Lower leg skin (tissue), 3 donors: ENCODE measurements around the gene OXNAD1.

Experiments used
- CTCF ChIP-seq, 3 donors: fragments of 450-650 bp; IDR thresholded peaks; one replicate each; pipeline ENCODE4 v1.5.1; 2016; ENCODE audit warnings: antibody characterized with exemption in 3 of 3, mild to moderate bottlenecking in 3 of 3, moderate library complexity in 2 of 3
- POLR2A ChIP-seq, 2 donors: fragments of 450-650 bp; IDR thresholded peaks; one replicate each; pipeline ENCODE4 v1.6.1; 2016 to 2017; ENCODE audit warnings: antibody characterized with exemption in 2 of 2, mild to moderate bottlenecking in 1 of 2, moderate library complexity in 1 of 2

DNA sequence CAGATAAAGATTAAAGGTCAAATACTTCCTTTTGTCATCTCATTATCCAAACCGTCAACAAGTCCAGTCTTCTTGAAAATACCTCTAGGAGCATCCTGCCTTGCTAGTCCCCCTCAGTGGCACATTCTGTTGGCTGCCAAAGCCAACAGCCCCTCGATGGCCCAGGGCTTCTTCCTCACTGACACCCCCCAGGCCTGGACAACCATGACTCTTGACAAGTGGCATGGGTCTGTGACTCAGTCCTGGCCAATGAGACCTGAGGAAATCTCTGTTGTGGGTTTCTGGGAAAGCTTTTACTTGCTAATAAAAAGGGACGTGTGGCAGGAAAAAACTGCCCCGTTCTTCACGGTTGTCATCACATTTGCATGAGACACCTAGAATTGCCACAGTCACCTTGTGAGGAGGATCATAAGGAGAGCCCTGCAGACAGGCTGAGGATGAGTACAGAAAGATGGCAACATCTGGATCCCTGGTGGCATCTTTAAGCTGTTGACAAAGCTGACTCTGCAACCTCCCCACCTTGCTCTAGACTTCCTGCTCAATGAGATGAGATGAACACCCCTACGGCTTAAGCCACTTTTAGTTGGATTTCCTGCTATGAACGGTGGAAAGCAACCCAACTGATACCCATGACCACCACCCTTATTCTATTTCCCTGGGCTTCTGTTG lies 81.5 kb downstream of the OXNAD1 start:
- no peak for TF ChIP-seq CTCF (IDR thresholded peaks at IDR 0.05)
- no peak for TF ChIP-seq POLR2A (IDR thresholded peaks at IDR 0.05)
